IMR-90 (cell line): Measurements from ENCODE around the gene PANK4. TPM values are rescaled to one million over a fixed set of nuclear protein-coding genes. Genes with fewer than 3 reads are reported as not detected.

Experiments used
- ATAC-seq: fragments of 200-7000 bp; cut with Tn5 transposase; 2 replicates; pipeline ENCODE4 v1.9.1; 2020; ENCODE audit warnings: low read depth, mild to moderate bottlenecking, moderate library complexity
- BruUV-seq: library from RNA; stranded (reverse); fragments of 400-500 nt; replicated peaks from 2 replicates; lab custom pipeline; 2021; lab: Mats Ljungman, UMichigan
- CTCF ChIA-PET: fragments of 300-600 bp; formaldehyde crosslinking; extraction: SDS; loops from one replicate; lab custom pipeline; 2021; ENCODE audit warnings: antibody characterized with exemption; lab: Yijun Ruan, JAX
- POLR2A ChIA-PET: fragments of 300-600 bp; sonication (Branson Sonifier 250); formaldehyde crosslinking; loops from one replicate; lab custom pipeline; 2022; ENCODE audit warnings: antibody characterized with exemption; ENCODE audit not compliant: unreplicated experiment; lab: Charles Lee
- DNase-seq: peaks from one replicate; pipeline ENCODE4 v3.0.0; 2013
- H2AFZ ChIP-seq: replicated peaks from 2 replicates; pipeline ENCODE3; 2013; ENCODE audit warnings: low read length, mild to moderate bottlenecking; ENCODE audit not compliant: poor library complexity
- H2AK5ac ChIP-seq: 2 replicates; pipeline ENCODE4 v1.6.1; 2013; ENCODE audit warnings: low read depth, low read length, inconsistent platforms
- H2AK9ac ChIP-seq: replicated peaks from 2 replicates; pipeline ENCODE3; 2013; ENCODE audit warnings: mild to moderate bottlenecking, low read depth, low read length, moderate library complexity; ENCODE audit not compliant: poor library complexity
- H2BK120ac ChIP-seq: 2 replicates; pipeline ENCODE4 v1.6.1; 2013; ENCODE audit warnings: low read depth, low read length, inconsistent platforms
- H2BK15ac ChIP-seq: 3 replicates; pipeline ENCODE4 v1.6.1; 2013; ENCODE audit warnings: low read depth, low read length, inconsistent platforms
- H2BK20ac ChIP-seq: 2 replicates; pipeline ENCODE4 v1.6.1; 2013; ENCODE audit warnings: low read depth, mild to moderate bottlenecking, inconsistent platforms, low read length, moderate library complexity
- H2BK5ac ChIP-seq: 2 replicates; pipeline ENCODE4 v1.6.1; 2013; ENCODE audit warnings: mild to moderate bottlenecking, low read depth, low read length, inconsistent platforms; ENCODE audit not compliant: poor library complexity, severe bottlenecking
- H3K14ac ChIP-seq: replicated peaks from 2 replicates; pipeline ENCODE4 v1.6.1; 2013; ENCODE audit warnings: low read depth, low read length, inconsistent platforms
- H3K18ac ChIP-seq: 2 replicates; pipeline ENCODE4 v1.6.1; 2013; ENCODE audit warnings: low read depth, low read length, control low read depth
- H3K23ac ChIP-seq: 2 replicates; pipeline ENCODE4 v1.6.1; 2013; ENCODE audit warnings: low read depth, low read length, inconsistent platforms
- H3K27ac ChIP-seq: 2 replicates; pipeline ENCODE4 v1.5.1; 2013; ENCODE audit warnings: mild to moderate bottlenecking, control low read depth, low read length; ENCODE audit not compliant: insufficient read depth
- H3K27me3 ChIP-seq: 2 replicates; pipeline ENCODE4 v1.6.1; 2013; ENCODE audit warnings: low read length; ENCODE audit not compliant: control insufficient read depth, insufficient read depth
- H3K36me3 ChIP-seq: 2 replicates; pipeline ENCODE4 v1.6.1; 2013; ENCODE audit warnings: low read length, mixed read lengths; ENCODE audit not compliant: control insufficient read depth, insufficient read depth
- H3K4ac ChIP-seq: 2 replicates; pipeline ENCODE4 v1.6.1; 2013; ENCODE audit warnings: low read depth, low read length, inconsistent platforms
- H3K4me1 ChIP-seq: 2 replicates; pipeline ENCODE4 v1.6.1; 2013; ENCODE audit warnings: low read length, mixed read lengths; ENCODE audit not compliant: control insufficient read depth, insufficient read depth
- H3K4me2 ChIP-seq: 2 replicates; pipeline ENCODE4 v1.6.1; 2013; ENCODE audit warnings: low read depth, mild to moderate bottlenecking, control low read depth, low read length, moderate library complexity
- H3K4me3 ChIP-seq: 2 replicates; pipeline ENCODE4 v1.5.1; 2013; ENCODE audit warnings: low read depth, mild to moderate bottlenecking, control low read depth, low read length, moderate library complexity; ENCODE audit not compliant: insufficient read depth
- H3K56ac ChIP-seq: 2 replicates; pipeline ENCODE4 v1.6.1; 2013; ENCODE audit warnings: low read length, inconsistent platforms; ENCODE audit not compliant: insufficient read depth; ENCODE audit errors: extremely low read depth
- H3K79me1 ChIP-seq, 2 experiments: 2 replicates each; pipeline ENCODE4 v1.6.1; 2013; ENCODE audit warnings: low read length in 2 of 2, inconsistent platforms in 1 of 2, low read depth in 1 of 2
- H3K9ac ChIP-seq: 2 replicates; pipeline ENCODE4 v1.6.1; 2013; ENCODE audit warnings: low read depth, low read length, control low read depth
- H3K9me1 ChIP-seq: 2 replicates; pipeline ENCODE4 v1.6.1; 2013; ENCODE audit warnings: low read length, inconsistent platforms; ENCODE audit not compliant: insufficient read depth
- H3K9me3 ChIP-seq: 2 replicates; pipeline ENCODE4 v1.6.1; 2013; ENCODE audit warnings: low read length; ENCODE audit not compliant: control insufficient read depth, insufficient read depth
- H4K20me1 ChIP-seq: 2 replicates; pipeline ENCODE4 v1.6.1; 2013; ENCODE audit warnings: low read length, inconsistent platforms; ENCODE audit not compliant: insufficient read depth
- H4K5ac ChIP-seq: 2 replicates; pipeline ENCODE4 v1.6.1; 2013; ENCODE audit warnings: mild to moderate bottlenecking, low read depth, low read length, control low read depth
- H4K8ac ChIP-seq, 2 experiments: 2 replicates each; pipeline ENCODE4 v1.6.1; 2013; ENCODE audit warnings: low read depth in 2 of 2, low read length in 2 of 2, control low read depth in 1 of 2, inconsistent platforms in 1 of 2
- H4K91ac ChIP-seq: 2 replicates; pipeline ENCODE4 v1.6.1; 2013; ENCODE audit warnings: low read depth, low read length, inconsistent platforms; ENCODE audit not compliant: insufficient read depth
- RFX5 ChIP-seq: IDR thresholded peaks from 2 replicates; pipeline ENCODE4 v1.8.0; 2012; ENCODE audit warnings: low read depth, mild to moderate bottlenecking, low read length, moderate library complexity
- WGBS, 2 experiments: methylation state at CpG; one replicate each; pipeline versions ENCODE4 v1.1.5 to v1.1.7; 2013; ENCODE audit warnings: missing lambda C conversion rate in 2 of 2; ENCODE audit not compliant: insufficient read length in 1 of 2; ENCODE audit errors: extremely low coverage in 2 of 2; 5-methylcytosine and 5-hydroxymethylcytosine counted together
- dilution Hi-C: fragments of 300-500 bp; cut with HindIII; formaldehyde crosslinking; loops from one replicate; pipeline ENCODE4 v1.14.3; 2018; ENCODE audit warnings: low sequenced_read_pairs; ENCODE audit not compliant: unreplicated experiment
- in situ Hi-C: fragments of 300-500 bp; cut with MboI; formaldehyde crosslinking; loops from 3 replicates; pipeline ENCODE4 v1.14.3; 2019; ENCODE audit warnings: low sequenced_read_pairs, inconsistent platforms, mixed read lengths
- intact Hi-C: fragments of 100-400 bp; cut with micrococcal nuclease; formaldehyde crosslinking; loops from 2 replicates; pipeline ENCODE4 v1.10.0; 2022
- polyA plus RNA-seq, 3 experiments: library from polyadenylated mRNA; depleted of rRNA; stranded (reverse); fragments of >200 nt; gene quantifications; 2 replicates each; pipeline ENCODE4 v1.2.3, GENCODE V29; 2012; ENCODE audit warnings: low replicate concordance in 1 of 3
- total RNA-seq: library from RNA; depleted of rRNA; stranded (reverse); fragments of >200 nt; gene quantifications from 2 replicates; pipeline ENCODE4 v1.2.3, GENCODE V29; 2012

The PANK4 gene
- total and polyA plus RNA-seq, 2 of the 4 experiments (the other 2 are of a cell fraction), result 14.0 to 18.5 TPM

DNA sequence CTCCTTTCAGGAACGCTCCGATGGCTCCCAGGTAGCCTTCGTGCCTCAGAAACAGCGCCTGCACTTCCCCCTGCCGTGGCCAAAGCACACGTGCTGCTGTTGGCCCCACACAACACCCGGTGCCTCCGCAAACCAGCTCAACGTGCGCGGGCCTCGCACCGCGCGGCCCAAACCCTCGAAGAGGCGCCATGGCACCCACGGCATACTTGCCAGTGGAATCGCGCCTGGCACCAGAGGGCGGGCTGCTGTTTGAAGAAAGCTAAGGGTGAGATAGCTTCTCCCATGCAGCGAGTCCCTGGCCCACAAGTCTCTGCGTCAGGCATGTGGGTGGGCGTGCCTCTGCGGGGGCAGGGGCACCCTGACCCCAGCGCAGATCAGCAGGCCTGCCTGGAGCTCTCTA lies 7.9 kb downstream of the PANK4 start:
- ChIA-PET CTCF (no interaction called here), POLR2A (no interaction called here)
- intact Hi-C loops, result no loop called here
- BruUV-seq, result no TSS peak
- Histone ChIP-seq H3K79me1 (peaks cover 7 to 29% of the 10 kb centered on the region in 2 experiments), H2BK15ac (no peak overlapping the region), H3K14ac (no peak overlapping the region), H3K23ac (no peak overlapping the region), H3K4ac (no peak overlapping the region), H4K8ac (no peak overlapping the region), H2AFZ (no peak overlapping the region), H3K27me3 (no peaks in the 10 kb centered on the region), H2BK20ac (no peak overlapping the region), H3K36me3 (peaks cover 71% of the 10 kb centered on the region), H2BK5ac (no peak overlapping the region), H3K18ac (no peak overlapping the region), H4K5ac (no peak overlapping the region), H3K4me2 (no peak overlapping the region), H3K56ac (no peak overlapping the region), H4K20me1 (peaks cover 24% of the 10 kb centered on the region), H3K9me3 (no peaks in the 10 kb centered on the region), H2AK9ac (no peak overlapping the region), H3K4me1 (peaks cover 4% of the 10 kb centered on the region), H2AK5ac (no peak overlapping the region), H3K27ac (no peak overlapping the region), H2BK120ac (no peak overlapping the region), H4K91ac (no peak overlapping the region), H3K4me3 (no peak overlapping the region), H3K9ac (no peak overlapping the region), H3K9me1 (peaks cover 7% of the 10 kb centered on the region)
- DNase-seq, result no peak
- ATAC-seq, result no peak
- no peak for TF ChIP-seq RFX5
- in situ Hi-C loops, result no loop called here
- 100% methylated on average over 13 of the region's 26 CpGs; no CpG with 5 or more reads in 1 of the 2 experiments for WGBS, 2 experiments
- dilution Hi-C loops, result no loop called here
